ENCODE results near the gene RXRB.

DNA sequence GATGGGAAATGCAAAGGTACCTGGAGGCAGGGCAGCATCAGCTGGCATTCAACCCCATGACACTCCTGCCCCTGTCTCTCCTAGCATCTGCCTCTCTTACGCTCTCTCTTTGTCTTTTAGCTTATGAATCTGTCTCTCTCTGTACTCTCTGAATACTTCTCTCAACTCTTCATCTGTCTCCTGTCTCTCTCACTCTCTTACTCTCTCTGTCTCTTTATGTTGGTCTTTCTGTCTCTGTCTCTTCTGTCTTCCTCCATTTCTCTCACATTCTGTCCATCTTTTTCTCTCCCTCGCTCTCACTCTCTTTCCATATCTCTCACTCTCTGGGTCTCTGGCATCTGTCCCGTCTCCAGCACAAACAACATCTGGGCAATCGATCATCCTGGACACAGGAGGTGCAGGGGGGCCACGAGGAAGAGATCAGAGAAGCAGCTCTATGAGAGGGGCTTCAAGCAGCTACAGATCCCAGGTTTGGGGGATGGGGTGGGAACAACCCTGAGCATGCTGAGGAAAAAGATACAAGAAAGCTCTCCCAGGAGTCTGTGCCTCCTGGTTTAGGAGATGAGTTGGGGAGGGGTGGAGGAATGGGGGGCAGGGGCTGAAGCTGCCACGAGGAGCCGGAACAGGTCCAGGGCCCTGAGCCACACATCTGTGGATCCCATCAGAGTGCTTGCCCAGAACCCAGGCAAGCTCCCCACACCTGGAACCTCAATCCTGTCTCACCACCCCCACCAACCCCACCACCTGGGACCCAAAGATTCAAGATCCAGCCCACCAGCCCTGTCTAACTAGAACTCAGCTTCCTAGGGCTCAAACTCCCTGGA, 10.6 kb downstream of the RXRB start:
- TF ChIP-seq POLR2A (IDR thresholded peaks at IDR 0.05; ENCODE audit: low read depth, low read length), result no peak
- no peak for TF ChIP-seq POLR2AphosphoS5 (IDR thresholded peaks at IDR 0.05; ENCODE audit: low read depth, low read length)
